ENCODE data around the gene AP3S2. TPM values are rescaled to one million over a fixed set of nuclear protein-coding genes. Genes with fewer than 3 reads are reported as not detected.

AP3S2 gene
- total RNA-seq, 2 experiments from 2014 or later, result 20.3 to 23.0 TPM

- POLR2A ChIA-PET, result no interaction called here
- DNase-seq (no peak), ATAC-seq (no peak)
- Mint-ChIP-seq H3K27me3 (peaks cover 25% of the 10 kb centered on the region), H3K4me3 (no peak overlapping the region), H3K36me3 (ENCODE audit: low read depth) (no peaks in the 10 kb centered on the region), H3K4me1 (ENCODE audit: low read depth) (no peaks in the 10 kb centered on the region), H3K27ac (no peak overlapping the region), H3K9me3 (no peaks in the 10 kb centered on the region)
- intact Hi-C loops (cut with micrococcal nuclease), result no loop called here
- TF ChIP-seq, protein P1, sequence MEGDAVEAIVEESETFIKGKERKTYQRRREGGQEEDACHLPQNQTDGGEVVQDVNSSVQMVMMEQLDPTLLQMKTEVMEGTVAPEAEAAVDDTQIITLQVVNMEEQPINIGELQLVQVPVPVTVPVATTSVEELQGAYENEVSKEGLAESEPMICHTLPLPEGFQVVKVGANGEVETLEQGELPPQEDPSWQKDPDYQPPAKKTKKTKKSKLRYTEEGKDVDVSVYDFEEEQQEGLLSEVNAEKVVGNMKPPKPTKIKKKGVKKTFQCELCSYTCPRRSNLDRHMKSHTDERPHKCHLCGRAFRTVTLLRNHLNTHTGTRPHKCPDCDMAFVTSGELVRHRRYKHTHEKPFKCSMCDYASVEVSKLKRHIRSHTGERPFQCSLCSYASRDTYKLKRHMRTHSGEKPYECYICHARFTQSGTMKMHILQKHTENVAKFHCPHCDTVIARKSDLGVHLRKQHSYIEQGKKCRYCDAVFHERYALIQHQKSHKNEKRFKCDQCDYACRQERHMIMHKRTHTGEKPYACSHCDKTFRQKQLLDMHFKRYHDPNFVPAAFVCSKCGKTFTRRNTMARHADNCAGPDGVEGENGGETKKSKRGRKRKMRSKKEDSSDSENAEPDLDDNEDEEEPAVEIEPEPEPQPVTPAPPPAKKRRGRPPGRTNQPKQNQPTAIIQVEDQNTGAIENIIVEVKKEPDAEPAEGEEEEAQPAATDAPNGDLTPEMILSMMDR (IDR thresholded peaks at IDR 0.05), result no peak
- CTCF ChIA-PET, result no interaction called here
These were observed 22.9 kb upstream of the AP3S2 start for GRCh38 chr15:89916660-89917059.

- Mint-ChIP-seq H3K4me1 (ENCODE audit: low read depth) (peaks cover 4% of the 10 kb centered on the region), H3K9me3 (no peaks in the 10 kb centered on the region), H3K27me3 (peaks cover 34% of the 10 kb centered on the region), H3K4me3 (peak within 1 kb of the TSS; percentile 24), H3K36me3 (ENCODE audit: low read depth) (no peaks in the 10 kb centered on the region), H3K27ac (no peak within 1 kb of the TSS)
- intact Hi-C loops (cut with micrococcal nuclease), result no loop called here
- TF ChIP-seq, protein P1 (IDR thresholded peaks at IDR 0.05), result no peak
- ChIA-PET POLR2A (interaction anchor here (0.6 to 1.5 kb wide), 2 partner anchors 17 to 19 kb away, joined by 3 to 5 read pairs; partner anchors contain the start of gene AP3S2), CTCF (interaction anchor here (1.6 to 2.0 kb wide), 2 partner anchors 19 to 159 kb away, joined by 3 to 4 read pairs; partner anchors contain the start of gene AP3S2)
- ATAC-seq (peak; percentile 32), DNase-seq (peak; percentile 26)
These were observed 19.0 kb upstream of the AP3S2 start, which contains the start of gene ARPIN for GRCh38 chr15:89912674-89913396. TSS of gene ARPIN (minus strand) at chr15:89912952. CDS start at chr15:89912835, 117 bp downstream.

DNA sequence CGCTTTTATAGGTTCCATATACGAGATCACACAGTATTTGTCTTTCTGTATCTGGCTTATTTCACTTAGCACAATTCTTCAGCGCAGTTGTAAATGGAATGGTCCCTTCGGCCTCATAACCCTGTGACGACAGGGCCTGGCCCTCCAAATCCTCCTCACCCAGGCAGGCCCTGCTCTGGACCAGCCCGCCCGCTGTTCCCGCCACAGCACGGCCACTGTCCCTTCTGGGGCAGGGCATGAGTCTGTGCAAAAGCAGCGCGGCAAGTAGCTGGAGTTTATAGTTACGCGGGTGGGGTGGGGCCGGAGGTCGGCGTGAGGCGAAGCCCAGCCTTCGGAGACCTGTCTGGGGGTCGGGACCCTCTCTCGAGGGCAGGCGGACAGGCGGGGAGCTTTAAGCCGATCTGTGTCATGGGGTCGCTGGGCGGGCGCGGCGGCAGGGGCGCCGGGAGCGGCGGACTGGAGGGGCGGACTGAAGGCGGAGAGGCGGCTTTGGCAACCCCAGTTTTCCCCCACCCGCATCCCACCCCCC lies 18.4 kb upstream of the AP3S2 start:
- H3K4me1 Mint-ChIP-seq (ENCODE audit: low read depth), result peaks cover 4% of the 10 kb centered on the region

GRCh38 chr15:89910891-89911626 lies 17.3 kb upstream of the AP3S2 start:
- intact Hi-C loops (cut with micrococcal nuclease), result no loop called here
- peaks cover 33% of the 10 kb centered on the region for H3K27me3 Mint-ChIP-seq
- POLR2A ChIA-PET, result interaction anchor here (0.7 to 1.4 kb wide), 3 partner anchors 12 to 17 kb away, joined by 3 read pairs; partner anchors contain the start of gene AP3S2
- no peaks in the 10 kb centered on the region for H3K36me3 Mint-ChIP-seq (ENCODE audit: low read depth)
- ATAC-seq (no peak), DNase-seq (no peak)
- no peaks in the 10 kb centered on the region for H3K9me3 Mint-ChIP-seq
- H3K27ac Mint-ChIP-seq, result no peak overlapping the region
- TF ChIP-seq, protein P1 (IDR thresholded peaks at IDR 0.05), result no peak
- CTCF ChIA-PET, result interaction anchor here (1.6 to 1.7 kb wide), 2 partner anchors 17 to 19 kb away, joined by 3 to 4 read pairs; partner anchors contain the start of gene AP3S2
- H3K4me1 Mint-ChIP-seq (ENCODE audit: low read depth), result peaks cover 4% of the 10 kb centered on the region
- no peak overlapping the region for H3K4me3 Mint-ChIP-seq

More for the DNA sequence above, 18.4 kb upstream of the AP3S2 start:
- no peaks in the 10 kb centered on the region for H3K9me3 Mint-ChIP-seq
- peak overlapping the region; percentile 24 for H3K4me3 Mint-ChIP-seq
- ATAC-seq, result no peak
- POLR2A ChIA-PET, result interaction anchor here (1.5 kb wide), 1 partner anchor 18 kb away, joined by 5 read pairs; the partner anchor contains the start of gene AP3S2
- no peaks in the 10 kb centered on the region for H3K36me3 Mint-ChIP-seq (ENCODE audit: low read depth)
- CTCF ChIA-PET, result interaction anchor here (1.6 to 2.0 kb wide), 2 partner anchors 18 to 159 kb away, joined by 3 to 4 read pairs; partner anchors contain the start of gene AP3S2
- DNase-seq, result no peak
- intact Hi-C loops (cut with micrococcal nuclease), result no loop called here
- H3K27me3 Mint-ChIP-seq, result peaks cover 34% of the 10 kb centered on the region
- H3K27ac Mint-ChIP-seq, result no peak overlapping the region
- TF ChIP-seq, protein P1 (IDR thresholded peaks at IDR 0.05), result no peak
